Peyer's patch (tissue), 4 donors: ENCODE results near the gene TMEM125. TPM values are rescaled to one million over a fixed set of nuclear protein-coding genes. Genes with fewer than 3 reads are reported as not detected.

Experiments used
- DNase-seq, 3 donors: peaks; one replicate each; pipeline ENCODE4 v3.0.0-alpha.2; 2017 to 2019
- H3K27ac ChIP-seq, 4 donors: fragments of 200-600 bp; sonication (generic); one replicate each; pipeline ENCODE4 v1.5.1; 2016 to 2019
- H3K27me3 ChIP-seq, 2 donors: fragments of 200-600 bp; sonication (generic); one replicate each; pipeline ENCODE4 v1.5.1; 2019
- H3K36me3 ChIP-seq, 3 donors: fragments of 200-600 bp; sonication (generic); one replicate each; pipeline ENCODE4 v1.5.1; 2016 to 2019
- H3K4me1 ChIP-seq, 4 donors: fragments of 200-600 bp; sonication (generic); one replicate each; pipeline ENCODE4 v1.5.1; 2016 to 2019
- H3K4me3 ChIP-seq, 4 donors: fragments of 200-600 bp; sonication (generic); 1 replicate in 3 of 4; 2 replicates in 1 of 4; pipeline ENCODE4 v1.5.1; 2016 to 2019; ENCODE audit warnings: mild to moderate bottlenecking in 1 of 4
- H3K9me3 ChIP-seq, 4 donors: fragments of 200-600 bp; sonication (generic); one replicate each; pipeline ENCODE4 v1.5.1; 2016 to 2019; ENCODE audit warnings: mild to moderate bottlenecking in 1 of 4
- CTCF ChIP-seq, 6 experiments: fragments of 450-650 bp in 4 of 6; fragments of 200-600 bp in 2 of 6; sonication (generic) in 1 of 6; IDR thresholded peaks; one replicate each; pipeline ENCODE4 v1.5.1; 2017 to 2019; ENCODE audit warnings: antibody characterized with exemption in 6 of 6, mild to moderate bottlenecking in 3 of 6, moderate library complexity in 1 of 6
- POLR2A ChIP-seq, 2 donors: fragments of 450-650 bp; IDR thresholded peaks; one replicate each; pipeline ENCODE4 v1.5.1; 2017; ENCODE audit warnings: antibody characterized with exemption in 2 of 2, mild to moderate bottlenecking in 2 of 2, moderate library complexity in 2 of 2
- total RNA-seq, 4 donors: library from RNA; depleted of rRNA; stranded (reverse); fragments of >200 nt; gene quantifications; one replicate each; pipeline ENCODE4 v1.1.0, GENCODE V29; 2016

Gene TMEM125
- total RNA-seq, 4 donors from 2014 or later = 14.0 to 87.7 (median 74.8) TPM

- no peak overlapping the region for H3K27ac ChIP-seq
- peaks cover 0 to 15% (median 0%) of the 10 kb centered on the region in 3 donors for H3K36me3 ChIP-seq
- no peaks in the 10 kb centered on the region for H3K27me3 ChIP-seq
- H3K4me1 ChIP-seq = peaks cover 0 to 11% (median 0%) of the 10 kb centered on the region in 4 donors
- H3K4me3 ChIP-seq = no peak overlapping the region
- peak in 1 of 3 donors; percentile 22 for DNase-seq
- no peaks in the 10 kb centered on the region for H3K9me3 ChIP-seq
- TF ChIP-seq CTCF (IDR thresholded peaks at IDR 0.05) (no peak), POLR2A (IDR thresholded peaks at IDR 0.05) (no peak)
Observed at GRCh38 chr1:43279666-43280065, 9.9 kb downstream of the TMEM125 start.

- Histone ChIP-seq H3K27me3 (no peaks in the 10 kb centered on the region), H3K36me3 (peaks cover 0 to 15% (median 0%) of the 10 kb centered on the region in 3 donors), H3K4me1 (peaks cover 0 to 8% (median 0%) of the 10 kb centered on the region in 4 donors), H3K9me3 (no peaks in the 10 kb centered on the region), H3K4me3 (no peak overlapping the region), H3K27ac (no peak overlapping the region)
- peak in 1 of 3 donors; percentile 3 for DNase-seq
- TF ChIP-seq POLR2A (IDR thresholded peaks at IDR 0.05) (no peak), CTCF (IDR thresholded peaks at IDR 0.05) (no peak)
Observed at GRCh38 chr1:43280692-43281091, 10.9 kb downstream of the TMEM125 start.

- Histone ChIP-seq H3K36me3 (peaks cover 0 to 15% (median 0%) of the 10 kb centered on the region in 3 donors), H3K27ac (no peak overlapping the region), H3K4me3 (no peak overlapping the region), H3K27me3 (no peaks in the 10 kb centered on the region), H3K9me3 (no peaks in the 10 kb centered on the region), H3K4me1 (peaks cover 0 to 8% (median 0%) of the 10 kb centered on the region in 4 donors)
- peak in 2 of 3 donors; percentile 27 to 40 for DNase-seq
- TF ChIP-seq CTCF (IDR thresholded peaks at IDR 0.05) (no peak), POLR2A (IDR thresholded peaks at IDR 0.05) (no peak)
Observed at GRCh38 chr1:43282220-43283195, 12.7 kb downstream of the TMEM125 start.

GRCh38 chr1:43284065-43284464 is 14.3 kb downstream of the TMEM125 start:
- TF ChIP-seq CTCF (IDR thresholded peaks at IDR 0.05) = peak in 2 of 6 experiments; percentile 11 to 37
- no peak for TF ChIP-seq POLR2A (IDR thresholded peaks at IDR 0.05)

GRCh38 chr1:43284546-43285110 is 14.8 kb downstream of the TMEM125 start:
- TF ChIP-seq CTCF (IDR thresholded peaks at IDR 0.05) (no peak), POLR2A (IDR thresholded peaks at IDR 0.05) (no peak)
- H3K4me1 ChIP-seq = peaks cover 0 to 13% (median 0%) of the 10 kb centered on the region in 4 donors
- no peaks in the 10 kb centered on the region for H3K9me3 ChIP-seq
- DNase-seq = peak in 1 of 3 donors; percentile 57
- H3K27me3 ChIP-seq = no peaks in the 10 kb centered on the region
- H3K4me3 ChIP-seq = peak overlapping the region in 3 of 4 donors; percentile 28 to 68 (median 53)
- peak overlapping the region in 3 of 4 donors; percentile 63 to 93 (median 83) for H3K27ac ChIP-seq
- peaks cover 0 to 11% (median 0%) of the 10 kb centered on the region in 3 donors for H3K36me3 ChIP-seq

More at GRCh38 chr1:43284065-43284464, 14.3 kb downstream of the TMEM125 start:
- Histone ChIP-seq H3K4me3 (peak overlapping the region in 2 of 4 donors; percentile 53 to 68), H3K27ac (peak overlapping the region in 2 of 4 donors; percentile 63 to 93), H3K36me3 (peaks cover 0 to 15% (median 0%) of the 10 kb centered on the region in 3 donors), H3K9me3 (no peaks in the 10 kb centered on the region), H3K4me1 (peaks cover 0 to 8% (median 0%) of the 10 kb centered on the region in 4 donors), H3K27me3 (no peaks in the 10 kb centered on the region)
- DNase-seq = peak in 1 of 3 donors; percentile 29
